Suppressor macrophage treated with lipopolysaccharide for 4 hours (primary cell): Measurements from ENCODE around the gene ADH6.
"Not testable (repeated sequence)": the region's sequence is repeated elsewhere in the genome, so short reads cannot be mapped to it uniquely, and the experiment has no call there.

Source experiments
- DNase-seq: peaks from one replicate; pipeline ENCODE4 v3.0.0-alpha.2; 2020

ADH6 gene

DNA sequence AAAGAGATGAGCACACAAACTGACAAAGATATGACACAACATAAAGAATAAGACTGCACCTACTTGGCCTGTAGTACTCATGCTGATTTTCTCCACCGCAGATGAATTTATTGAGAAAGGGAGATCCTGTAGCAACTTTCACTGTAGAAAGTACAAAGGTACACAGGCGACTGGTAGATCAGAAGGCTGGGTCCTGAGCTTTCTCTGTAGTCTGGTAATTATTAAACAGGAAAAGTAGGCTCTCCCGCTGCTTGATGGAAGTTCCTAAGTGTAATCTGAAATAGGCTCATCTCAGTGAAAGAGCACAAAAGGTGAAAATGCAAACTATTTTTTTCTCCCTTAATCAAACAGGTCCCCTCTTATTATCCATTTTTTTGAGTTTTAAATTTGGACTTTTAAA is at the start of gene ADH6:
ADH6 (minus strand) TSS at position 175 of the 400 bp plus-strand sequence; CDS start at position 81, 94 bp downstream.
- no peak for DNase-seq

DNA sequence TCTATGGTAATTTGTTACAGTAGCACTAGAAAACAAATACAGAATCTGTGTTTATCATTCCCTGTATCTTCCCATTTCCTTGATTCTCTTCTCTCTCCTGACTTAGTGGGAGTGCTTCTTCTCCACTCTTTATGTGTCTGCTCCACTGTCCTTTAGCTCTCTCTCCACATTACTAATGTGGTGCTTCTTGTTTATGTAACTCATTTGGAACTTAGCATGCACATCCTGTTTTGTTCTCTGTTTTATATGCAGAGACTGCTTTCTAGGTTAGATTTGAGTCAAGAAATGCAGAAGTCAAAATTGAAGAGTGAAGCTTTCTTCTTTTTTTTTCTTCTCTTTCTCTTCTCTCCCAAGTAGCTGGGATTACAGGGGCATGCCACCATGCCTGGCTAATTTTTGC is 45.9 kb upstream of the ADH6 start:
- no peak for DNase-seq

DNA sequence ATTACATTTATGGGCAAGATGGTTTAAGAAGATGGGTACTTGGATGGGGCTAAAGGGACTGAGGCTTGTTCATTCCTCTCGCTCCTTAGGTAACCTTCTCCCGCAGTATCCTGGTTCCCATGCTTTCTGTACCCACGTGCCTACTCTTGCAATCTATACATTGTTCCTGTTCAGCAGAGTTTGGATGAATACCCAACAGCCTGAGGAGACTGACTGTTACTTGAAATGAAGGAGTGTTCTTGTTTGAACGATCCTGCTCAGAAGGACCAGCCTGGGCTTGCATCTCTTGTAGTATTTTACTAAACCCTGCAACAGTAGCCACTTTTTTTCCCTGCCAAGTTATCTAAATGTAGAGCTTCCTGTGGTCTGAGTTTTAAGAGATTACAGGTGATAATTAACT is 33.7 kb upstream of the ADH6 start:
- no peak for DNase-seq

DNA sequence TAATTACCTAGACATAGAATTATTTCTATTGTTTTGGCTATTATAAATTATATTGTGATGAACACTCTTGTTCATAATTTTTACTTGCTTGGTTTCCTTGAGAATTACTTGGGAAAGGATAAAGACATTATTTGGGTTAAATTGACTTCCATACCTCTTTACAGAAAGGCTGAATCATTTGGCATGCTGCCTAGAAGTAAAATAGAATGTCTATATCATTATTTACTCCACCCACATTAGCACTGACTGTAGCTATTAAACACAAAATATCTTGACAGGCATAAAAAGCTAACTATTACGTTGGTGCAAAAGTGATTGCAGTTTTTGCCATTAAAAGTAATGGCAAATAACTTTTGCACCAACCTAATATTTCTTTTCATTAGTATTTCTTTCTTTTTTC is 29.7 kb upstream of the ADH6 start:
- DNase-seq, result no peak

DNA sequence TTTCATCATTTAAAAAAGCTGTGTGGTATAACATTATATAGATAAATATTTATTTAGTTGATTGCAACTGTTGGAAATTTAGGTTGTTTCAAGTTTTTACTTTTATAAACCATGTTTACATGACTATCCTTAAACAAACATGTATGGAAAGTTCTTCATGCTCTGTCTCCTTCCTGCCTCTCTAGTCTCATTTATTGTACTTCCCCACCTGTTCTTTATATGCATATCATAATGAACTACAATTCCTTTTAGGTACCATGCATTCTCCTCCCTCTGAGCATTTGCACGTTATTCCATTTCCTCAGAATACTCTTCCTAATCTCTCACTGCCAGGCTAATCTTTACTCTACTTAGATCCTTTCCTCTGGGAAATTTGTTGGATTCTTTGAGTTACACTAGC is 16.9 kb upstream of the ADH6 start:
- no peak for DNase-seq

DNA sequence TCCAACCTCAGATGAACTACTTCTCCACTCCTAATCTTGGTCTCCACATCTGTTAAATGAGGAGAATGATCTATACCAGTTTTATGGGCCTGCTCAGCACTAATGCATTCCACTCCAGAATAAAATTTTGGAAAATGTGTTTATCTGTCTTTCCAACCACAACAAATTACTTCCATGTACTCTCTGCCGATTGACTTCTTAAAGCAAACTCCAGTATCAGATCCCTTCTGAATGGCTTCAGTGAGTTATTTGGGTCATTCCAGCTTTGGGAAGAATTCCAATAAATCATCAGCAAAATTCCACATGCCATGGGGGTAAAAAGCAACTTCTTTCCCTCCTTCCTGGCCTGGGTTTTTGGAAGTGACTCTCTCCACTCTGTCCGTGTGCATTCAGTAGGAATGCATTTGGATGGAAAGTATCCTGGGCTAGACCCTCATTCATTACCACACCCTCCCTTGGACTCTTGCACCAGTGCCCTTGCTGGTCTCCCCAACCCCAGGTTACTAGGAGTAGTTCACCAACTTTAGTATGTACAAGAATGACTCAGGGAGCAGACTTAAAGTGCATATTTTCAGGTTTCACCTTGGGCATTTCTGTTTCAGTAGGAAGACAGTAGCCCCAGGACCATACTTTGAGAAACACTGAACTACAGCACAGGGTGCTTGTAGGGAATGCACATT is 15.4 kb upstream of the ADH6 start:
- no peak for DNase-seq

DNA sequence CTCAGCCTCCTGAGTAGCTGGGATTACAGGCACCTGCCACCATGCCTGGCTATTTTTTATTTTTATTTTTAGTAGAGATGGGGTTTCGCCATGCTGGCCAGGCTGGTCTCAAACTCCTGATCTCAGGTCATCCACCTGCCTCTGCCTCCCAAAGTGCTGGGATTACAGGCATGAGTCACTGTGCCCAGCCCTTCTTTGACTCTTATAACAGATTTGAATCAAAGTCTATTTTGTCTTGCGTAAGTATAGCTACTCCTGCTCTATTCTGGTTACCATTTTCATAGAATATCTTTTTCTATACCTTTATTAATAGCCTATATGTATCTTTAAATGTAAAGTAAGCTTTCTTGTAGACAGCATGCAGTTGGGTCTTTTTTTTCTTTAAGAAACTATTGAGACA is 14.4 kb upstream of the ADH6 start:
- DNase-seq, result not testable (repeated sequence)

DNA sequence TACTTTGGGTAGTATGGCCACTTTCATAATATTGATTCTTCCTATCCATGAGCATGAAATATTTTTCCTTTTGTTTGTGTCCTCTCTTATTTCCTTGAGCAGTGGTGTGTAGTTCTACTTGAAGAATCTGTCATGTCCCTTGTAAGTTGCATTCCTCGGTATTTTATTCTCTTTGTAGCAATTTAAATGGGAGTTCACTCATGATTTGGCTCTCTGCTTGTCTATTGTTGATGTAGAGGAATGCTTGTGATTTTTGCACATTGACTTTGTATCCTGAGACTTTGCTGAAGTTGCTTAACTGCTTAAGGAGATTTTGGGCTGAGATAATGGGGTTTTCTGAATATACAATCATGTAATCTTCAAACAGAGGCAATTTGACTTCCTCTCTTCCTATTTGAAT is 9.7 kb upstream of the ADH6 start:
- not testable (repeated sequence) for DNase-seq

DNA sequence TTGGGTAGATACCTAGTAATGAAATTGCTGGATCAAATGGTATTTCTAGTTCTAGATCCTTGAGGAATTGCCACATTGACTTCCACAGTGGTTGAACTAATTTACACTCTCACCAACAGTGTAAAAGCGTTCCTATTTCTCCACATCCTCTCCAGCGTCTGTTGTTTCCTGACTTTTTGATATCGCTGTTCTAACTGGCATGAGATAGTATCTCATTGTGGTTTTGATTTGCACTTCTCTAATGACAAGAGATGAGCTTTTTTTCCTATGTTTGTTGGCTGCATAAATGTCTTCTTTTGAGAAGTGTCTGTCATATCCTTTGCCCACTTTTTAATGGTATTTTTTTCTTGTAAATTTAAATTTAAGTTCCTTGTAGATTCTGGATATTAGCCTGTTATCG is 8.6 kb upstream of the ADH6 start:
- DNase-seq, result not testable (repeated sequence)

DNA sequence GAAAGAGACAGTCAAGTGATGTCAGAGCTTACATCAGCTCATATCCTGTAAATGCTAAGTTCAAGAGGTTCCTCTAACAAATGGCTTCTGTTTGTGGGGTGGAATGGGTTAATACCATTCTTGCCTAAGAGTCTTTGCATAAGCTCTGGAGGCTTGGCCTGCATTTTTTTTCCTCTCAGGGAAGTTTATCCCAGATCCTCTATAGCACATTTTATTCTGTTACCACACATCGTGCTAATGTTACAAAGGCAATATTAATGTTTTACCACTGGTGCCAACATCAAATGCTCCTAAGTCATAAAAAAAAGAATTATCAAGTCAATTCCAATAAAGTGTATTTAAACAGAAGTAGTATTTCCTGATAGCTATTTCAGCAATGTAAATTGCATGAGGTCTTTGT is 2.9 kb upstream of the ADH6 start:
- no peak for DNase-seq

DNA sequence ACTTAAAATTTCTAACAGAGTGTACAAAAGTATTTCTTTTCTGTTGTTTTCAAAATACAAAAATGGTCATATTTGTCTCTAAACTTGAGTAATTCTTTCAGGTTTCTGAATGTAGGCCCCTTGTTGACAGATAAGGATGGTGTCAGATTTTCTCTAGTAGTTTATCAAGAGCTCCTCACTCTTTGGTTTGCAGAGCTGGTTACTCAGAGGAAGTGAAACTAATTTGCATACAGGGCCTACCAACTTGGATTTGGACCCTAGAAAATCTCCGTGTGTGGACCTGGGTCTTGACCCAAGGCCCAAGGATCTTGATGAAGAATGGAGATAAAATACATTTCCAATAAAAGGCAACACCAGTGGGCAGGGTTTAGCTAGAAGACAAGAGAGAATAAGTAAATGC is 433 bp upstream of the ADH6 start:
- DNase-seq, result no peak

DNA sequence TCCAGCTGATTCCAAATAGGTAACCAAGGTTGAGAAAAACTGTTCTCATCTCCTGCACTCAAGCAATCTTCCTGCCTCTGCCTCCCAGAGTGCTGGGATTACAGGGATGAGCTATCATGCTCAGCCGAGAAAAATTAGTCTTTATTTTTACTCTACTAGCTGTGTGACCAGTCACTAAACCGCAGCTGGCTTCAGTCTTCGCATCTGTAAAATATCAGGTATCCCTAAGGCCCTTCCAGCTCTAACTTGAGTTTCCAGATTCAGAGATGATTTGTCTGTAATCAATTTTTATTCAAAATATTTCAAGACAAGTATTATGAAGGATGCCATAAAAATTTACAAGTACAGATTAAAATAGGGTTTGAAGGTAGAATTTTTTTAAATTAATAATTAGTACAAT is 3.5 kb downstream of the ADH6 start:
- DNase-seq, result no peak

DNA sequence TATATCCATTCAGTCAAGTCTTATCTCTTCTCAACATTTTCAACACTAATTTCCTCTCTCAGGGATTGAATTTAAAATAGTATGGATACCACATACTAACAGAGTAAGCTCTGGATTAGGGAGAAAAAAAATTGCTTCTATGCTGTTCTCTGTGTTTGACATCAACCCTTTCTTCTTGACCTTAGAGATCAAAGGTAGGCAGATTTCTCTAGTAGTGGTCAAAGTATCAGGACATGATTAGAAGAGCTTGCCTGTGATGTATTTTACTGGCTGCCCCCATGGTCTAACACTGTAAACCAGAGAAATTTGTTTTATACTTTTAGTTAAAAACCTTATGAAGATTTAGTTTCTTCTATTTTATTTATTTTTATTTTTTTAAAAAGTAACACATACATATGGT is 8.3 kb downstream of the ADH6 start:
- DNase-seq, result no peak

DNA sequence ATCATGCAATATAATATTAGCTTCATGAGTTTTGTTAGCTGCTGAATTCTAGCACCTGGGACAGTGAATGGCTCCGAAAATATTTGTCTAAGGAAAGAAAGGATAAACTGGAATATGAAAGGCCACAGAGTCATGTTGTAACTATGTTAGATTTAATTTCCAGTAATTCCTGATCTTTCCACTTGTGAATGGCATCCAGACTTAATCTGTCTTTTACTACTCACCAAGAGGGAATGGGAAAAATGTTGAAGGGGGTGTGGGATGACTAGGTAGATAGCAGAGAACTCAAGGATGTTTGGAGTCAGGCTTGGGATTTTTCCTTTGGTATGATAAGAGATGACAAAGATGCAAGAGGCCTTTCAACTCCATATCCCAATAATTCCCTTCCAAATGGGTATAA is 9.4 kb downstream of the ADH6 start:
- no peak for DNase-seq

DNA sequence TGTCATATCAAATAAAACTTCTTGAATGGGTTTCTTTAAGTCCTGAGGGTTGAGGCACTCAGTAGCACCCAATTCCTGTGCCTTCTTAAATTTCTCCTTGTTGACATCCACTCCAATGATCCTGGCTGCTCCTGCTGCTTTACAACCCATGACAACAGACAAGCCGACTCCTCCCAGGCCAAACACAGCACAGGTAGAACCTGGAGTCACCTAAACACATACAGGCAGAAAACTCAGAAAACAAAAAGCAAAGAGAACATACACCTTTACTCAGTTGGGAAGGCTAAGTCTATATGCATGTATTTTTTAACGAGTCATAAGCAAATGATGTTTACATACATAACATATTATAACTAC is 10.3 kb downstream of the ADH6 start:
- DNase-seq, result no peak

DNA sequence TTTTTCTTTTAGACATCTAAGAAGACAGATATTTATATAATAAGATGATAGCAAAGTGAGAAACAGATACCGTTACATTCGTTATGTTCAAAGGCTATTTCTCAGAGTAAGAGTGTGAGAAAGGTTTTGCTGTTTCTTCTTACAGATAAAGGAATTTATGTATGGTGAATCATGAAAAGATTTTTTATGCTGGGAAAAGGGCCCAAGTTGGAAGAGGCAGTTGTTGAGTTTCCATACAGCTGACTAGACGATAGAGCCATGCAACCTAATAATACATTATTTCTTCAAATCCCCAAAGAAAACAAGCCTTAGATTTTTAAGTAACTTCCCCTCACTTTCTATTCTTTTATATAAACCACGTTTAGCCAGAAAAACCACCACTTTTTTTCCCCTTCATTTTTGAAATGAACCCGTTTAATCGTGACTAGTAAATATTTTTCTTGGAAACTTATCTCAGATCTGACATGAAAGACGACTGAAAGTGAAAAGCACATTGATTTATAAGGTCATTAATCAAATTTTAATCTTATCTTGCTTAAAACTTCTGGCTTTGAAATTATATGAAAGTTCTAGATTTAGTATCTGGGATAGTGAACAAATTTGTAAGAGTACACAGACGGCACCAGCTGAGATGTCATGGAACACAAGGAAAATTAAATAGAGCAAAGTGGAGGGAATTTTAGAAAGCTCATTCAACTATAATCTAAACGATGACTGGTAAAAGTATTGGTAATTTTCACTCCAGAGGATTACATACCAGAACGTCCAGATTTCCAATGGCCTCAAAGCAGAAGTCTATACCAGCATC is 10.9 kb downstream of the ADH6 start:
- DNase-seq, result no peak

DNA sequence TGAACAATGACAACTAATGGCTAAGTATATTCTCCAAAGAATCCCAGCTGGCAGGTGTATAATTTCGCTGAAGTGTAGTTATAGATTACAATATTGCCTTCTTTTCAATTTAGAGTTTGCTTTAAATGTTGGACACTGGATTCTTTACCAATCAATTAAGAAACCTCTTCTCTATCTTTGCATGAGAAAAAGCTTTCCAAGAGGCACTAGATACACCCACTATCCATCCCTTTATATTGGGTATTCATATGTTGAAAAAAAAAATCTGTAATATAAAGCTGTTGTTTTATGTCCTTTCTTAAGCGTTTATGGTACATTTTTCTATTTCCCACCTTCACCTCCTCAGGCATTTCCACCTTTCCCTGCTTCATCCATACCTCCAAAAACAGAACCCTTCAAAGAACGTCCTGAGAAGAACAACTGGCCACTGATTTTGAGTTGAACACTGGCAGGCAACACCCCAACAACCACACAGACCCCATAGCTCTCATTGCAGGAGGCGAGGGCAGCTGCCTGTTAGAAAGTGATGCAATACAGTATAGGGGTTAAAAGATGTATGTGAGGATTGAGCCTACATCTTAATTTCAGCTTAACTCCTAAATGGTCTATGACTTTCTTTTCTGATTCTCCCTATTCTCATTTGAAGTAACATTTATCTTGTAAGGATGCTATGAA is 11.8 kb downstream of the ADH6 start:
- DNase-seq, result no peak

DNA sequence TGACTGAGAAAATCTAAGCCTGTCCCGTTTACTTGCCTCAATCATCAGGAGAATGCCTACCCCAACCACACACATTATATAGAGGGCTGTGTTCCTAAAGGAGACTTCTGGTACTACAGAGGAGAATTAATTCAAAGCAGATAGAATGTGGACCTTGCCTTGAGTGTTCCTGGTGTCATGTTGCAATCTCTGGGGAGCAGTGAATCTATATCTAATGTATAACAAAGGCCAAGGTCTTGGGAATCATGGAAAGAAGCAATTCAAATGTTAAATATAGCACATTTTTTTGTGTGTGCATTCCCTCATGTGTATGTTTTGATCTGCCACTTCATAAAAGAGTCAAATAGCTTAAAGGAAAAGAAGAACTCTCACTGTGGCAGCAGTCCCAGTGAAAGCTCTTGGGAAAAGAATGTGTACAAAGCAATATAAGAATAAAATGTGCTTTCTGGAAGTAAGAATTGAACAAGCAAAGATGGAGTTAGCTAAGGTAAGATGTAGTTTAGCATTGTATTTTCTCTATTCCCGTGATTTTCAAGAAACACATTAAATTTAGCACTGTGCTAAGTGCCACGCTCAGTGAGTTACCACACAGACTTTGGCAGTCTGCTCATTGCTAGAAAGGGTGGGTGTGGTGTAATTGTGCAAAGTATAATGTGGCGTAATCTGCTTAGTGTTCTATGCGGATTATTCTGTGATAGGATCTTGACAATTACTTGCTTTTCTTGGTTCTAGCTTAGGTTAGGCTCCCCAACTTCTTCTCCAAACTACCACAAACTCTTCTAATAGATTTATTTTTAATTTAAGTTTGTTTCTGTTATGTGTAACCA is 13.7 kb downstream of the ADH6 start:
- DNase-seq, result no peak

DNA sequence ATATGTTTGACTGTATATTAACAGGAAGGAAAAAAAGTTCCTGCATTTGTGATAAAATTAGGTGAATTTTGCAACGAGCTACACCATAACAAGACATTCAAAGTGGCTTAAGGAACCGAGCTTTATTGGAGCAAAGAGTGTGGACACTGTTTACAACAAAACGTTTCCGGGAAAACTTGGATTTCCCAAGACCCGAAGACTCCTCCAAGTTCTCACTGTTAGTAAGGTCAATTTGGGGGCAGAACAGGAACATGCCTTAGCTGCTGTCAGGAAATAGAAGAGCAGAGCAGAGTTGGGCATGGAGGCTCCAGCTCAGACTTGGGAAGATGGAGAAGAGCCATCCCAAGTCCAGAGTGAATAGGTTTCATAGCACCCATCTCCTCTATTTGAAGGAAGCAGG is 16.5 kb downstream of the ADH6 start:
- DNase-seq, result no peak

DNA sequence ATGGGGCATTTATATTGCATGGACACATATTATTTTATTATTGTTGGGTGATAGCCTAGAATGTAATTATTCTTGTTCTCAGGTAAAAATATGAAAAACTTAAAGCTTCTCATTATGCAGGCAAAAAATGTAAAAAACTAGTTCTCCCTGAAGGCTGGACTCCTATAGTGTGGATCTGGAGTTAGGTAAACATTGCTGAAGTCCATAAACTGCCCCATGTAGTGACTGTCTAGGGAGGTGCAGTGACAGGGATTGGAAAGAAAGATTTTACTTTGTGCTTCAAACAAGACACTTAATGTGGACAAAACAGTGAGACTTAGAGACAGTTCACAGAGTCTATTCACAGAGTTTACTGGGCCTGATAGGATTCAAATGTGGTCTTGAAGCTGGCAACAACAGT is 17.0 kb downstream of the ADH6 start:
- no peak for DNase-seq

DNA sequence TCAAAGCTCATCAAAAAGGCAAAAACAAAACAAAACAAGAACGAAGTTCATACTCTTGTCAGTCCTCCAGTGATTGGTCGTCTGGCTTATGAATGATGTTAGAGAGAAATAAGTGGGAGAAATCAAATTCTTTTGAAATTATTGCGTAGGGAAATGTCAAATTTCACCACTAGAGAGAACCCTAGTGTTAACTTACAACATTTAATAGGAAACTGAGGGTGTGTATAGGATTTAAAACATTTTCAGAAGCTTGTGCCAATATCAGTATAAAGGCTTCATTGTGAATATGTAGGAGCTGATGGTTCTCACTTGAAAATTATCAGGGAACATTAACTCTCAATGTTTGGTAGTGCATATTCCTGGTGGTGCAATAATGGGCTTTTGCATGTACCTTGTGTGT is 17.4 kb downstream of the ADH6 start:
- no peak for DNase-seq

DNA sequence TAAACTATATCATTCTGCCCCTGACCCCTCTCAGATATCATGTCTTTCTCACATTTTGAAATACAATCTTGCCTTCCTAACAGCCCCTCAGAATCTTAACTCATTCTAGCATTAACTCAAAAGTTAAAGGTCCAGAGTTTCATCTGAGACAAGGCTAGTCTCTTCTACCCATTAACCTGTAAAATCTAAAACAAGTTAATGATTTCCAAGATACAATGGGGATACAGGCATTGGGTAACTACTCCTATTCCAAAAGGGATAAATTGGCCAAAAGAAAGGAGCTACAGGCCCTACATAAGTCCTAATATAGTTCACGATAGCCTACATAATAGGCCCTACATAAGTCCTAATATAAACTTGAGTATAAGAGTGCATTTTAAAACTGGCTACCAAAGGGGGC is 18.9 kb downstream of the ADH6 start:
- DNase-seq, result no peak

DNA sequence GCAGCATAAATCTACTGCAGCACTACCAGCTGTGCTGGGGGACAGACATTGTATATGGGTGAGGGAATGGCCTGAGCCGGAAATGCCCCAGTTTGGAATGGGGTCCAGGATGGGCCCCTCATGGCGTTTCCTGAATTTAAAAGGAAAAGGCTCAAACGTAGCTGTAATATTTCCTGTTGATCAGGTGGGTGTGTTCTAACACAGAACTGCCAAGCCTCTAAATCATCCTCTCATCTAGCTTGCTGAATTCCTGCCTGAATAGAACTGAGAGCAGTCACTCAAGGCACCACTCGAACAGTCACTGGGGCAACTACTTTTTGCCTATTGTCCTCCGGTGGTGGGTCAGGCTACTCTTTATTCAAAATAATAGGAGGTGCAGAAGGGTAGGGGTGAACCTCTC is 28.7 kb downstream of the ADH6 start:
- DNase-seq, result no peak
